Ishikawa (cell line): Measurements from ENCODE around the gene GGNBP2.

Source experiments
- CEBPB ChIP-seq: IDR thresholded peaks from 2 replicates; pipeline ENCODE4 v1.6.1; 2012
- EGR1 ChIP-seq: IDR thresholded peaks from 2 replicates; pipeline ENCODE4 v1.6.1; 2012
- EP300 ChIP-seq: IDR thresholded peaks from 2 replicates; pipeline ENCODE4 v1.6.1; 2012; ENCODE audit warnings: borderline replicate concordance
- FOXM1 ChIP-seq: IDR thresholded peaks from 2 replicates; pipeline ENCODE4 v1.6.1; 2012; ENCODE audit warnings: low read depth, borderline replicate concordance
- NFIC ChIP-seq: IDR thresholded peaks from 2 replicates; pipeline ENCODE4 v1.6.1; 2012
- RAD21 ChIP-seq: IDR thresholded peaks from 2 replicates; pipeline ENCODE4 v1.6.1; 2012; ENCODE audit warnings: low read depth
- REST ChIP-seq: IDR thresholded peaks from 2 replicates; pipeline ENCODE4 v1.6.1; 2012; ENCODE audit warnings: low read depth, mild to moderate bottlenecking
- TAF1 ChIP-seq: IDR thresholded peaks from 2 replicates; pipeline ENCODE4 v1.6.1; 2012; ENCODE audit warnings: low read depth, mild to moderate bottlenecking
- YY1 ChIP-seq: IDR thresholded peaks from 2 replicates; pipeline ENCODE4 v1.6.1; 2012; ENCODE audit warnings: low read depth

- no peak for TF ChIP-seq EP300
- TF ChIP-seq CEBPB, result no peak
- no peak for TF ChIP-seq NFIC
- TF ChIP-seq EGR1, result no peak
- no peak for TF ChIP-seq REST
- no peak for TF ChIP-seq RAD21
- TF ChIP-seq YY1, result no peak
- TF ChIP-seq TAF1, result no peak
- no peak for TF ChIP-seq FOXM1
Observed at GRCh38 chr17:36600465-36600864, 55.7 kb downstream of the GGNBP2 start.
